HEK293 (cell line): ENCODE results near the gene EPHA2.

Experiments used
- CTCF ChIA-PET: fragments of 350-600 bp; formaldehyde crosslinking; extraction: SDS; loops from one replicate; lab custom pipeline; 2021; ENCODE audit warnings: antibody characterized with exemption; lab: Yijun Ruan, JAX
- POLR2A ChIA-PET: fragments of 300-600 bp; formaldehyde crosslinking; extraction: SDS; loops from one replicate; lab custom pipeline; 2020; ENCODE audit warnings: antibody characterized with exemption, inconsistent platforms; lab: Yijun Ruan, JAX
- H3K27ac ChIP-seq: fragments of 200-500 bp; sonication (Bioruptor generic); 2 replicates; pipeline ENCODE4 v1.5.1; 2014; ENCODE audit warnings: low read depth, low read length, control low read depth, inconsistent platforms; ENCODE audit errors: extremely low read depth
- H3K36me3 ChIP-seq, 2 experiments: fragments of 200-500 bp in 1 of 2; sonication (Bioruptor generic) in 1 of 2; 1 replicate in 1 of 2; 2 replicates in 1 of 2; pipeline ENCODE4 v1.5.1; 2014 to 2017; ENCODE audit warnings: inconsistent platforms in 2 of 2, low read length in 2 of 2; ENCODE audit not compliant: control insufficient read depth in 2 of 2, insufficient read depth in 1 of 2
- H3K4me1 ChIP-seq: fragments of 200-500 bp; sonication (Bioruptor generic); 2 replicates; pipeline ENCODE4 v1.5.1; 2014; ENCODE audit warnings: mild to moderate bottlenecking, low read length, inconsistent platforms; ENCODE audit not compliant: control insufficient read depth, insufficient read depth
- H3K4me3 ChIP-seq: 2 replicates; pipeline ENCODE4 v1.5.1; 2011; ENCODE audit warnings: low read depth, mild to moderate bottlenecking, control low read depth, low read length, moderate library complexity
- H3K9me3 ChIP-seq: fragments of 200-500 bp; sonication (Bioruptor generic); 2 replicates; pipeline ENCODE4 v1.5.1; 2014; ENCODE audit warnings: low read depth, low read length, inconsistent platforms; ENCODE audit not compliant: control insufficient read depth, insufficient read depth
- HOXC10 ChIP-seq: sonication (generic); formaldehyde crosslinking; IDR thresholded peaks from 2 replicates; pipeline ENCODE4 v1.8.1; 2023; ENCODE audit warnings: mild to moderate bottlenecking, missing genetic modification reagents
- KLF7 ChIP-seq: fragments of 450-650 bp; formaldehyde crosslinking; IDR thresholded peaks from 2 replicates; pipeline ENCODE4 v1.5.1; 2016; ENCODE audit warnings: missing biosample characterization, missing genetic modification characterization, borderline replicate concordance
- KLF8 ChIP-seq: fragments of 450-650 bp; formaldehyde crosslinking; IDR thresholded peaks from 2 replicates; pipeline ENCODE4 v1.5.1; 2016; ENCODE audit warnings: missing biosample characterization, missing genetic modification characterization
- SP2 ChIP-seq: fragments of 450-650 bp; formaldehyde crosslinking; IDR thresholded peaks from 2 replicates; pipeline ENCODE4 v1.5.1; 2016; ENCODE audit warnings: missing biosample characterization, missing genetic modification characterization
- TSHZ1 ChIP-seq: fragments of 450-650 bp; formaldehyde crosslinking; IDR thresholded peaks from 2 replicates; pipeline ENCODE4 v1.5.1; 2016; ENCODE audit warnings: missing biosample characterization, missing genetic modification characterization, borderline replicate concordance
- ZBTB1 ChIP-seq: fragments of 450-650 bp; formaldehyde crosslinking; IDR thresholded peaks from 2 replicates; pipeline ENCODE4 v1.5.1; 2016; ENCODE audit warnings: missing biosample characterization, missing genetic modification characterization
- ZBTB17 ChIP-seq: fragments of 450-650 bp; formaldehyde crosslinking; IDR thresholded peaks from 2 replicates; pipeline ENCODE4 v1.5.1; 2016; ENCODE audit warnings: missing biosample characterization, missing genetic modification characterization
- ZBTB21 ChIP-seq: fragments of 450-650 bp; formaldehyde crosslinking; IDR thresholded peaks from 2 replicates; pipeline ENCODE4 v1.5.1; 2017; ENCODE audit warnings: missing biosample characterization, missing genetic modification characterization
- ZBTB7A ChIP-seq: fragments of 450-650 bp; formaldehyde crosslinking; IDR thresholded peaks from 2 replicates; pipeline ENCODE4 v1.5.1; 2016; ENCODE audit warnings: low read depth, missing biosample characterization, missing genetic modification characterization
- ZNF148 ChIP-seq: fragments of 450-650 bp; formaldehyde crosslinking; IDR thresholded peaks from 2 replicates; pipeline ENCODE4 v1.5.0; 2017; ENCODE audit warnings: missing biosample characterization, missing genetic modification characterization, borderline replicate concordance
- ZNF223 ChIP-seq: fragments of 450-650 bp; formaldehyde crosslinking; IDR thresholded peaks from 2 replicates; pipeline ENCODE4 v1.5.1; 2016; ENCODE audit warnings: missing biosample characterization, missing genetic modification characterization
- ZNF24 ChIP-seq: fragments of 450-650 bp; formaldehyde crosslinking; IDR thresholded peaks from 2 replicates; pipeline ENCODE4 v1.5.1; 2016; ENCODE audit warnings: missing biosample characterization, missing genetic modification characterization
- ZNF48 ChIP-seq: fragments of 450-650 bp; formaldehyde crosslinking; IDR thresholded peaks from 2 replicates; pipeline ENCODE4 v1.5.1; 2016; ENCODE audit warnings: missing biosample characterization, missing genetic modification characterization
- ZNF571 ChIP-seq: fragments of 450-650 bp; formaldehyde crosslinking; IDR thresholded peaks from 2 replicates; pipeline ENCODE4 v1.5.0; 2017; ENCODE audit warnings: missing biosample characterization, missing genetic modification characterization
- ZNF670 ChIP-seq: fragments of 450-650 bp; formaldehyde crosslinking; IDR thresholded peaks from 2 replicates; pipeline ENCODE4 v1.5.1; 2016; ENCODE audit warnings: missing biosample characterization, missing genetic modification characterization, low read depth
- ZNF692 ChIP-seq: fragments of 450-650 bp; formaldehyde crosslinking; IDR thresholded peaks from 2 replicates; pipeline ENCODE4 v1.5.1; 2016; ENCODE audit warnings: missing biosample characterization, missing genetic modification characterization
- ZNF704 ChIP-seq: fragments of 450-650 bp; formaldehyde crosslinking; IDR thresholded peaks from 2 replicates; pipeline ENCODE4 v1.5.1; 2016; ENCODE audit warnings: missing biosample characterization, missing genetic modification characterization
- ZNF76 ChIP-seq: fragments of 450-650 bp; formaldehyde crosslinking; IDR thresholded peaks from 2 replicates; pipeline ENCODE4; 2016; ENCODE audit warnings: low read depth, missing biosample characterization, missing genetic modification characterization, borderline replicate concordance

The EPHA2 gene

GRCh38 chr1:16151995-16152384 is 3.9 kb downstream of the EPHA2 start:
- Histone ChIP-seq H3K4me1 (peaks cover 4% of the 10 kb centered on the region; the same call in 1 of the 2 replicates), H3K27ac (peak overlapping the region; percentile 42; the same call in 1 of the 2 replicates), H3K4me3 (no peak overlapping the region)
- CTCF ChIA-PET = interaction anchor here (0.7 to 7.8 kb wide), 3 partner anchors 30 to 72 kb away, joined by 3 to 117 read pairs (median 3); no protein-coding TSS in a partner anchor
- no peak for TF ChIP-seq SP2 (tag by site-specific recombination)
- no peak for TF ChIP-seq ZNF571 (tag by site-specific recombination)
- no peak for TF ChIP-seq ZBTB21 (tag by site-specific recombination)
- no peak for TF ChIP-seq ZNF76
- TF ChIP-seq KLF8 = no peak
- no peak for TF ChIP-seq ZNF692 (tag by site-specific recombination)
- TF ChIP-seq ZNF670 (tag by site-specific recombination) = no peak
- TF ChIP-seq ZBTB1 (tag by site-specific recombination) = no peak
- TF ChIP-seq ZNF24 (tag by site-specific recombination) = no peak
- TF ChIP-seq ZNF48 = no peak
- no peak for TF ChIP-seq ZNF704 (tag by site-specific recombination)
- no peak for TF ChIP-seq ZNF223 (tag by site-specific recombination)
- TF ChIP-seq ZBTB17 = no peak
- no peak for TF ChIP-seq KLF7 (tag by site-specific recombination)
- TF ChIP-seq HOXC10 = no peak
- no peak for TF ChIP-seq TSHZ1 (tag by site-specific recombination)
- TF ChIP-seq ZNF148 = no peak
- no peak for TF ChIP-seq ZBTB7A
- TF ChIP-seq, all 188 proteins: peak for 0
- POLR2A ChIA-PET = interaction anchor here (1.0 kb wide), 1 partner anchor 69 kb away, joined by 3 read pairs; no protein-coding TSS in a partner anchor
- Histone ChIP-seq H3K36me3 (peaks cover 5 to 43% of the 10 kb centered on the region in 2 experiments; a peak in 2 of 3 replicates), H3K9me3 (no peaks in the 10 kb centered on the region)
